Lung (tissue), 12 donors: Measurements from ENCODE around the gene POU2F2. TPM values are rescaled to one million over a fixed set of nuclear protein-coding genes. Genes with fewer than 3 reads are reported as not detected.
A peak's percentile ranks its signal among the peaks of the same experiment; 100 is the strongest.

Experiments used
- ATAC-seq: fragments of 200-7000 bp; cut with Tn5 transposase; one replicate; pipeline ENCODE4 v1.9.1; 2020; ENCODE audit warnings: moderate number of reproducible peaks; ENCODE audit not compliant: insufficient read depth, low FRiP score
- DNase-seq, 3 donors: peaks; one replicate each; pipeline ENCODE4 v3.0.0-alpha.2; 2013 to 2017
- H3K27ac ChIP-seq, 2 donors: one replicate each; pipeline ENCODE4 v1.5.1; 2013; ENCODE audit warnings: mild to moderate bottlenecking in 2 of 2, moderate library complexity in 2 of 2, control low read depth in 1 of 2, inconsistent platforms in 1 of 2, low read depth in 1 of 2, low read length in 1 of 2
- H3K27me3 ChIP-seq, 3 donors: one replicate each; pipeline ENCODE4 v1.5.1; 2013; ENCODE audit warnings: low read length in 2 of 3; ENCODE audit not compliant: control insufficient read depth in 3 of 3, insufficient read depth in 3 of 3
- H3K36me3 ChIP-seq, 4 donors: one replicate each; pipeline ENCODE4 v1.5.1; 2013; ENCODE audit warnings: low read length in 4 of 4, mild to moderate bottlenecking in 1 of 4, moderate library complexity in 1 of 4; ENCODE audit not compliant: control insufficient read depth in 4 of 4, insufficient read depth in 4 of 4
- H3K4me1 ChIP-seq, 5 donors: one replicate each; pipeline ENCODE4 v1.5.1; 2013; ENCODE audit warnings: low read length in 5 of 5, mild to moderate bottlenecking in 2 of 5, moderate library complexity in 1 of 5; ENCODE audit not compliant: control insufficient read depth in 5 of 5, insufficient read depth in 5 of 5
- H3K4me3 ChIP-seq: one replicate; pipeline ENCODE4 v1.5.1; 2013; ENCODE audit warnings: mild to moderate bottlenecking, control low read depth, moderate library complexity
- H3K9ac ChIP-seq, 2 donors: one replicate each; pipeline ENCODE4 v1.5.1; 2013; ENCODE audit warnings: low read length in 2 of 2, control low read depth in 1 of 2; ENCODE audit not compliant: insufficient read depth in 1 of 2
- H3K9me3 ChIP-seq, 4 donors: one replicate each; pipeline ENCODE4 v1.5.1; 2013; ENCODE audit warnings: low read length in 3 of 4, mild to moderate bottlenecking in 1 of 4, moderate library complexity in 1 of 4; ENCODE audit not compliant: control insufficient read depth in 4 of 4, insufficient read depth in 3 of 4
- CTCF ChIP-seq: IDR thresholded peaks from 2 replicates; pipeline ENCODE4 v1.5.1; 2012; ENCODE audit warnings: mild to moderate bottlenecking; ENCODE audit errors: control extremely low read depth, extremely low read depth
- WGBS, 2 donors: extraction: QIAGEN DNeasy Blood & Tissue Kit; methylation state at CpG; one replicate each; pipeline ENCODE4 v1.1.7; 2013; 5-methylcytosine and 5-hydroxymethylcytosine counted together
- polyA plus RNA-seq, 2 donors: library from polyadenylated mRNA; stranded (reverse); fragments of 200-250 nt; gene quantifications; one replicate each; pipeline ENCODE4 v1.2.1, GENCODE V29; 2013
- total RNA-seq, 2 donors: library from RNA; depleted of rRNA in 1 of 2; stranded (reverse); fragments of >200 nt in 1 of 2; gene quantifications; one replicate each; pipeline ENCODE4 v1.2.1, GENCODE V29; 2014 to 2021
- donor health status: control.
- donor health status: control.
- donor health status: Bipolar disorder and iron deficiency.
- donor health status: healthy.
- donor health status: DM: yes; HTN: yes; CAD: no.

Gene POU2F2
- total and polyA plus RNA-seq, 4 donors, result 1.9 to 11.9 (median 5.4) TPM

DNA sequence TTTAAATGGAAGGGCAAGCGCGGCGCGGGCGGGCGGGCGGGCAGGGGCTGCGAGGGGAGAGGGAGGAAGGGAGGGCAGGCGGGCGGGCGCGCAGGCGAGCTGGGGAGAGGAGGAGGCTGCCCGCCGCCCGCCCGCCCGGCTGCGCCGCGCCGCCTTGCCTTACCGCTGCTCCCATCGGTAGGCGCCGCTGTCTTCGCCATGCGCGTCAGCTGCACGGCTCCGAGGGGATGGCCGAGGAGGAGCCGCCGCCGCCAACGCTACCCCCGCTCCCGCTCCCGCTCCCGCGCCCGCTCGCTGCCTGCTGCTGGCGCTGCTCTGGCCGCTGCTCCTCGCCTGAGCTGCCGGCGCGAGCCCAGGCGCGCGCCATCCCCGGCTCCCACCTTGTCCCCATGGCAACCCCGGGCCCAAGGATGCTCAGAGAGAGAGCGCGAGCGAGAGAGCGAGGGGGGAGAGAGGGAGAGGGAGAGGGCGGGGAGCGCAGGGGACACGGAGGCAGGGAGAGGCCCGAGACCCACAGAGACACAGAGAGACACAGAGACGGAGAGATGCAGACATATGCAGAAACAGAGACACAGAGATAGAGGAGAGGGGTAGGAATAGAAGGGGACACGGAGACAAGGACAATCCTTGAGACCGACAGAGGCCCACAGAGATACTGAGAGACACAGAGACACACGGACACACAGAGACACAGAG is 44.9 kb upstream of the POU2F2 start:
- Histone ChIP-seq H3K27me3 (peaks cover 0 to 78% (median 63%) of the 10 kb centered on the region in 3 donors), H3K4me1 (peaks cover 0 to 9% (median 2%) of the 10 kb centered on the region in 5 donors), H3K4me3 (no peak overlapping the region), H3K27ac (no peak overlapping the region), H3K9me3 (no peaks in the 10 kb centered on the region), H3K36me3 (no peaks in the 10 kb centered on the region), H3K9ac (no peak overlapping the region)
- ATAC-seq (peak; percentile 82), DNase-seq (peak; percentile 81 to 85 (median 84))
- peak; percentile 16 for TF ChIP-seq CTCF
- 1 to 2% methylated on average over 23 to 66 of the region's 66 CpGs for WGBS, 2 donors

GRCh38 chr19:42176649-42176989 is 44.4 kb upstream of the POU2F2 start:
- Histone ChIP-seq H3K9me3 (no peaks in the 10 kb centered on the region), H3K4me1 (peaks cover 0 to 9% (median 2%) of the 10 kb centered on the region in 5 donors), H3K36me3 (no peaks in the 10 kb centered on the region), H3K27me3 (peaks cover 0 to 73% (median 63%) of the 10 kb centered on the region in 3 donors), H3K4me3 (no peak overlapping the region), H3K9ac (no peak overlapping the region), H3K27ac (no peak overlapping the region)
- ATAC-seq, result peak; percentile 38
- 0 to 1% methylated on average over 29 to 31 of the region's 31 CpGs for WGBS, 2 donors
- DNase-seq, result no peak
- no peak for TF ChIP-seq CTCF

DNA sequence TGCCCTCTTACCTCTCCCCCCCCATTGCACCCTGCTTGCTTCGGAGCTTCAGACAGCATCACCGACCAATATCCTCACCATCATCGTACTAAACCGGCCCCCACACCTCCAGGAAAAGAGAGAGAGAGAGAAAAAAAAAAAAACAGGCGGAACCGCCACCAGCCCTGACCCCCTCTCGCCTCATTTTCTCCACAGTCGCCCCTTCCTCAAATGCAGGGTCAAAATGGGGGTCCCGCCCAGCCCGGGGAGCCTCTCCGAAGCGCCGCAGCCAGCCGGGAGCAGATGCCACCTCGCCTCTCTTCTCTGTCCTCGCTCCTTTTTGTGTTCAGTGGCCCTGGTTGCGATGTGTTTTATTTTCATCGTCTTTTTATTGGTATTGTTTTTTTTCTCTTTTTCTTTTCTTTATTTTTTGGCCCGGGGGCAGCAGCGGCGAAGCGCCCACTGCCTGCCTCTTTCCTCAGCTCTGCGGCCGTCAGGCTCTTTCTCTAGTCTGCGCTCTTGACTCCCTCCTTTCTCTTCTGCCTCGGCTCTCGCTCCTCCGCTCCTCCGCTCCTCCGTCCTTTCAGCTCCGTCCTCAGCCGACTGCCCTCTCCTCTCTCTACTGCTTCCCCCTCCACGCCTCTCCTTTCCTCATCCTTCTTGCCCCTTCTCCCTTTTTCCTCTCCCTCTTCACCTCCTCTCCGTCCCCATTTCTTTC is 43.9 kb upstream of the POU2F2 start:
- no peak overlapping the region for H3K9ac ChIP-seq
- H3K9me3 ChIP-seq, result no peaks in the 10 kb centered on the region
- no peak overlapping the region for H3K4me3 ChIP-seq
- 3 to 4% methylated on average over 34 of the region's 34 CpGs for WGBS, 2 donors
- H3K27me3 ChIP-seq, result peaks cover 0 to 73% (median 63%) of the 10 kb centered on the region in 3 donors
- H3K4me1 ChIP-seq, result peaks cover 0 to 9% (median 2%) of the 10 kb centered on the region in 5 donors
- no peak for TF ChIP-seq CTCF
- DNase-seq (peak in 2 of 3 donors; percentile 13 to 16), ATAC-seq (no peak)
- H3K27ac ChIP-seq, result no peak overlapping the region
- no peaks in the 10 kb centered on the region for H3K36me3 ChIP-seq
